Skeletal muscle tissue (tissue), 4 donors: Measurements from ENCODE around the gene MDN1. TPM values are rescaled to one million over a fixed set of nuclear protein-coding genes. Genes with fewer than 3 reads are reported as not detected.
"Not testable (repeated sequence)": the region's sequence is repeated elsewhere in the genome, so short reads cannot be mapped to it uniquely, and the experiment has no call there.

Source experiments
- H3K27ac ChIP-seq: one replicate; pipeline ENCODE4 v1.7.0; 2013; ENCODE audit warnings: mild to moderate bottlenecking, low read depth, low read length, inconsistent platforms
- H3K27me3 ChIP-seq, 3 donors: one replicate each; pipeline ENCODE4 v1.7.0; 2013; ENCODE audit warnings: low read length in 3 of 3; ENCODE audit not compliant: control insufficient read depth in 3 of 3, insufficient read depth in 3 of 3
- H3K36me3 ChIP-seq, 3 donors: one replicate each; pipeline ENCODE4 v1.7.0; 2013; ENCODE audit warnings: low read length in 3 of 3; ENCODE audit not compliant: control insufficient read depth in 3 of 3, insufficient read depth in 3 of 3
- H3K4me1 ChIP-seq, 3 donors: one replicate each; pipeline ENCODE4 v1.7.0; 2013; ENCODE audit warnings: low read length in 3 of 3, mild to moderate bottlenecking in 3 of 3; ENCODE audit not compliant: control insufficient read depth in 3 of 3, insufficient read depth in 3 of 3
- H3K4me3 ChIP-seq, 3 donors: one replicate each; pipeline ENCODE4 v1.7.0; 2013; ENCODE audit warnings: low read length in 3 of 3
- H3K9ac ChIP-seq, 3 donors: one replicate each; pipeline ENCODE4 v1.7.0; 2013; ENCODE audit warnings: low read length in 3 of 3, mild to moderate bottlenecking in 3 of 3, moderate library complexity in 2 of 3, low read depth in 1 of 3
- H3K9me3 ChIP-seq, 3 donors: one replicate each; pipeline ENCODE4 v1.7.0; 2013; ENCODE audit warnings: low read length in 3 of 3; ENCODE audit not compliant: control insufficient read depth in 3 of 3
- total RNA-seq: library from RNA; depleted of rRNA; stranded (reverse); fragments of >200 nt; gene quantifications from one replicate; pipeline ENCODE4 v1.2.3, GENCODE V29; 2014
- donor health status: Osteomylitis.

MDN1 gene
- total RNA-seq, 1 donor from 2014 or later = 30.8 TPM

- Histone ChIP-seq H3K27me3 (no peaks in the 10 kb centered on the region), H3K4me3 (no peak overlapping the region), H3K9me3 (no peaks in the 10 kb centered on the region), H3K36me3 (peaks cover 25 to 50% (median 45%) of the 10 kb centered on the region in 3 donors), H3K9ac (no peak overlapping the region), H3K27ac (no peak overlapping the region), H3K4me1 (no peaks in the 10 kb centered on the region)
Measured at GRCh38 chr6:89736893-89737292, 82.7 kb downstream of the MDN1 start.

DNA sequence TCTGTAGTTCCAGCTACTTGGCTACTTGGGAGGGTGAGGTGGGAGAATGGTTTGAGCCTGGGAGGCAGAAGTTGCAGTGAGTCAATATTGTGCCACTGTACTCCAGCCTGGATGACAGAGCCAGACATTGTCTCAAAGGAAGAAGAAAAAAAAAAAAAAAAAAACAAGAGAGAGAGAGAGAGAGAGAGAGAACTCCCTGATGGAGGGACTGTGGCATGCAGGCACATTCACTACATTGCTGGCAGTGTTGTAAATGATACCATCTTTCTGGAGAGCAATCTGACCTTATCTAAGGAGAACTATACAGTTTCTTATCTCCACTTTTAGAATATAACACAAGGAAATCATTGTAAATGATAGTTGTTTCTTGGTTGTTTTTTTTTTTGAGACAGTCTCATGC, 85.1 kb downstream of the MDN1 start:
- H3K27me3 ChIP-seq = no peaks in the 10 kb centered on the region
- H3K27ac ChIP-seq = no peak overlapping the region
- no peak overlapping the region for H3K9ac ChIP-seq
- H3K36me3 ChIP-seq = peaks cover 24 to 49% (median 39%) of the 10 kb centered on the region in 3 donors
- no peaks in the 10 kb centered on the region for H3K4me1 ChIP-seq
- H3K9me3 ChIP-seq = no peaks in the 10 kb centered on the region
- no peak overlapping the region for H3K4me3 ChIP-seq

GRCh38 chr6:89731924-89732567, 87.5 kb downstream of the MDN1 start:
- Histone ChIP-seq H3K27me3 (no peaks in the 10 kb centered on the region), H3K9me3 (no peaks in the 10 kb centered on the region), H3K9ac (no peak overlapping the region), H3K36me3 (peaks cover 31 to 49% (median 41%) of the 10 kb centered on the region in 3 donors), H3K4me1 (no peaks in the 10 kb centered on the region), H3K27ac (no peak overlapping the region), H3K4me3 (no peak overlapping the region)

- not testable (repeated sequence) for H3K4me1 ChIP-seq, H3K9ac ChIP-seq, H3K9me3 ChIP-seq, H3K27me3 ChIP-seq, H3K27ac ChIP-seq, H3K4me3 ChIP-seq
- peaks cover 31 to 49% (median 40%) of the 10 kb centered on the region in 3 donors for H3K36me3 ChIP-seq
Measured at GRCh38 chr6:89731262-89731661, 88.3 kb downstream of the MDN1 start.

- Histone ChIP-seq H3K36me3 (peaks cover 31 to 54% (median 43%) of the 10 kb centered on the region in 3 donors), H3K4me1 (no peaks in the 10 kb centered on the region), H3K27me3 (no peaks in the 10 kb centered on the region), H3K4me3 (no peak overlapping the region), H3K9ac (no peak overlapping the region), H3K27ac (no peak overlapping the region), H3K9me3 (no peaks in the 10 kb centered on the region)
Measured at GRCh38 chr6:89729818-89730217, 89.8 kb downstream of the MDN1 start.

GRCh38 chr6:89727501-89727900, 92.1 kb downstream of the MDN1 start:
- Histone ChIP-seq H3K36me3 (peaks cover 31 to 58% (median 58%) of the 10 kb centered on the region in 3 donors), H3K9me3 (no peaks in the 10 kb centered on the region), H3K27ac (no peak overlapping the region), H3K4me3 (no peak overlapping the region), H3K9ac (no peak overlapping the region), H3K4me1 (no peaks in the 10 kb centered on the region), H3K27me3 (no peaks in the 10 kb centered on the region)

DNA sequence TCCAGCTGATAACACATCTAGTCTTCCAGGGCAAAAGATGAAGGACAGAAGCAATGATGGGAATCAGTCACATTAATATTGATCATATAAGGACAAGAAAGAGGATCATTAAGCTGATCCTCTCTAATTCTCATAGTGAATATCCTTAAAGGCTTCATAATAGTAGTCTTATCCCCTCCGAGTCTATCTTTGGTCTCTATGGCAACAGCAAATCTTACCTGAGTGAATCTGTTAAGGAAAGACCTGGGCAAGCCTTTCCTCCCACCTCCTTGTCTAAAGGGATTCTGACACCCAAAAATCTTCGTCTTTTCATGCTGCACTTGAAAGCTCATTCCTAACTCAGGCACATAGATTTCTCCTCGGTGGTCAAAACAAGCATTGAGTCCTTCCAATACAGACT, 94.6 kb downstream of the MDN1 start:
- H3K36me3 ChIP-seq = peaks cover 35 to 70% (median 55%) of the 10 kb centered on the region in 3 donors
- H3K9ac ChIP-seq = no peak overlapping the region
- no peaks in the 10 kb centered on the region for H3K9me3 ChIP-seq
- no peaks in the 10 kb centered on the region for H3K27me3 ChIP-seq
- no peak overlapping the region for H3K4me3 ChIP-seq
- H3K27ac ChIP-seq = no peak overlapping the region
- H3K4me1 ChIP-seq = no peaks in the 10 kb centered on the region

DNA sequence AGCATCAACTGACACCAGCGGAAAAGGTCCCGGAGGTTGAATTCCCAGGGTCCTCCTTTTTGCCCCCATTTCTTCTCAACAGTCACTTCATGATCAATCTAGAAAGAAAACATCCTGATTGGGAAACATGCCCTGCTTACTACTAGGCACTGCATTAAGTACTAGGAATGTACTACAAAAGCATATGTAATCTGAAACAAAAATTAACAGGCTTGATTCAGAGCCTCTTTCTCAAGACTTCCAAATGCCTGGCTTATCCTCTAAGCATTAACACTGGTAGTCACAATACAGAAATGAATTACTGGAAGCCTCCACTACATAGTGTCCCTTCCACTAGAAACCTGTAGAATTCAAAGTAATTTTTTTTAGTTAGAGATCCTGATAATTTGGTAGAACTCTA, 96.5 kb downstream of the MDN1 start:
- H3K27me3 ChIP-seq = no peaks in the 10 kb centered on the region
- H3K4me3 ChIP-seq = no peak overlapping the region
- H3K36me3 ChIP-seq = peaks cover 33 to 68% (median 59%) of the 10 kb centered on the region in 3 donors
- H3K27ac ChIP-seq = no peak overlapping the region
- H3K4me1 ChIP-seq = no peaks in the 10 kb centered on the region
- H3K9ac ChIP-seq = no peak overlapping the region
- no peaks in the 10 kb centered on the region for H3K9me3 ChIP-seq

GRCh38 chr6:89716532-89716931, 103.1 kb downstream of the MDN1 start:
- Histone ChIP-seq H3K9me3 (no peaks in the 10 kb centered on the region), H3K4me1 (no peaks in the 10 kb centered on the region), H3K27ac (no peak overlapping the region), H3K4me3 (no peak overlapping the region), H3K27me3 (no peaks in the 10 kb centered on the region), H3K36me3 (peaks cover 33 to 75% (median 71%) of the 10 kb centered on the region in 3 donors), H3K9ac (no peak overlapping the region)

DNA sequence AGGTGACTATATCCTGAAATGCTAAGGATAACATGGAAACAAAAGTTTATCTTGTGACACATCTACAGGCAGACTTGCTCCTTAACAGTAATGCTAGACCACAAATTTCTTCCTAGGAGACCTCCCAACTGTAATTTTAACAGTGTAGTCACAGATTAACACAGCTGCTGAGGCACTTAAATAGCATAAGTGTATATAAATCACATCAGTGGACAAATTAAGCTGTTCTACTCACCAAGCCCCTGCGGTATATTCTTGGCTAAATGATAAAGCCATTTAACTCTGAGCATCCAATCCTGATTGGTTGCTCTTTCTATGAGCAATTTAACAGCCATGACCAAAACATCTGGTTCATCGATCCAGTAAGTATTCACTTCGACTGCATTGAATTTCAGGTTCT, 107.8 kb downstream of the MDN1 start:
- Histone ChIP-seq H3K4me3 (no peak overlapping the region), H3K36me3 (peaks cover 44 to 79% (median 79%) of the 10 kb centered on the region in 3 donors), H3K4me1 (no peaks in the 10 kb centered on the region), H3K9me3 (no peaks in the 10 kb centered on the region), H3K27ac (no peak overlapping the region), H3K9ac (no peak overlapping the region), H3K27me3 (no peaks in the 10 kb centered on the region)
